ENCODE data around the gene NPY4R. TPM values are rescaled to one million over a fixed set of nuclear protein-coding genes. Genes with fewer than 3 reads are reported as not detected.
"Not testable (repeated sequence)": the region's sequence is repeated elsewhere in the genome, so short reads cannot be mapped to it uniquely, and the experiment has no call there.

NPY4R gene
- total and polyA plus RNA-seq, 8 donors, result not detected

GRCh38 chr10:46457071-46457470 lies 8.7 kb downstream of the NPY4R start:
- DNase-seq; H3K9me3 ChIP-seq; H3K4me3 ChIP-seq; H3K36me3 ChIP-seq; H3K27me3 ChIP-seq; H3K4me1 ChIP-seq; FAIRE-seq; intact Hi-C loops (cut with DNase I); H3K27ac ChIP-seq; ATAC-seq: not testable (repeated sequence)
- no CpG with 5 or more reads among the region's 3 CpGs for WGBS, 2 donors

DNA sequence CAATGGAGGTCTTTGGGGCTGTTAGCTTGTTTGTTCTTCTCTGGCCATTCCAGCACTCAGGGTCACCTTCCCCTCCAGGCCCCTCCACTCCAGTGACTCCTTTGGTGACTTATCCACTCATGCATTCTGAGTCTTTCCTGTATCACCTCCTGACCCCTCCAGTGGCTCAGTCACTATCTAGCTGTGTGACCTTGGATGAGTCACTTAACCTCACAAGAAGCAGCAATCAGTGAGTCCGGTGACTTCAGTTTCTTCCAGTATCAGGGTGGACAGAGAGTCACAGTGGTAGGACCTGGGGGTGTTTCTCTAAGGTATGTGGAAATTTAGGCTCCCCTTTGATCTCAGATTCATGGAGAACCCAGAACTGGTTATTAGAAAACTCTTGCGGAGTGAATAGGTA lies 9.8 kb downstream of the NPY4R start:
- H3K36me3 ChIP-seq; FAIRE-seq; ATAC-seq; H3K4me1 ChIP-seq; H3K27me3 ChIP-seq; H3K4me3 ChIP-seq; intact Hi-C loops (cut with DNase I); H3K27ac ChIP-seq; H3K9me3 ChIP-seq; DNase-seq: not testable (repeated sequence)
- no CpG with 5 or more reads among the region's 2 CpGs for WGBS, 2 donors

- 67 to 88% methylated on average over 1 of the region's 1 CpG for WGBS, 2 donors
- H3K36me3 ChIP-seq; FAIRE-seq; H3K27ac ChIP-seq; H3K27me3 ChIP-seq; H3K9me3 ChIP-seq; intact Hi-C loops (cut with DNase I); H3K4me1 ChIP-seq; H3K4me3 ChIP-seq; DNase-seq: not testable (repeated sequence)
- peak in 1 of 4 donors; percentile 20 for ATAC-seq
These were observed 14.4 kb downstream of the NPY4R start for GRCh38 chr10:46451365-46451764.

- peak in 1 of 6 donors; percentile 53 for DNase-seq
- H3K4me1 ChIP-seq; ATAC-seq; H3K9me3 ChIP-seq; H3K4me3 ChIP-seq; H3K27ac ChIP-seq; intact Hi-C loops (cut with DNase I); FAIRE-seq; H3K27me3 ChIP-seq; H3K36me3 ChIP-seq: not testable (repeated sequence)
- WGBS, 2 donors, result 82 to 89% methylated on average over 6 to 7 of the region's 8 CpGs
These were observed 14.9 kb downstream of the NPY4R start for GRCh38 chr10:46450829-46451228.

DNA sequence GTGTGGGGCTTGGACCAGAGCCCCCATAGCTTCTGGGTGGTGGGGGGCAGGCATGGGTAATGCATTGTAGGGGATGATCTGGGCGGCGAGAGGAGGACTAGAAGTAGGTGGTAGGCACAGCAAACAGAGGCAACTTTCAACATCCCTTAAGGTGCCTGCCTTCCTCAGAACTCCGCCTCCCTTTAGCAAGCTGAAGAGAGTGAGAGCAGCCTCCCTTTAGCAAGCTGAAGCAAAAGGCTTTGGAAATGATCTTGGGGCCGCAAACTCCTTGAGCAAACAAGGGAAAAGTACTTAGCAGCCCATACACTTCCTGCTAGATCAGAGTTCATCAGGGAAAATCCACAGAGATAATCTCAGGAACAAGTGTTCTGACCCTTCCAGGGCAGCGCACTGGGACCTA lies 18.3 kb downstream of the NPY4R start:
- H3K36me3 ChIP-seq; DNase-seq; intact Hi-C loops (cut with DNase I); H3K4me3 ChIP-seq; FAIRE-seq; H3K4me1 ChIP-seq; H3K27ac ChIP-seq; H3K27me3 ChIP-seq; H3K9me3 ChIP-seq: not testable (repeated sequence)
- WGBS, 2 donors, result 89 to 90% methylated on average over 3 of the region's 5 CpGs
- ATAC-seq, result peak in 1 of 4 donors; percentile 30

GRCh38 chr10:46445389-46446122 lies 20.2 kb downstream of the NPY4R start:
- H3K4me3 ChIP-seq; intact Hi-C loops (cut with DNase I); H3K9me3 ChIP-seq; ATAC-seq; H3K36me3 ChIP-seq; H3K27me3 ChIP-seq; H3K4me1 ChIP-seq; H3K27ac ChIP-seq; DNase-seq; FAIRE-seq: not testable (repeated sequence)
- WGBS, 2 donors, result 87 to 96% methylated on average over 3 of the region's 8 CpGs

- H3K27me3 ChIP-seq; H3K36me3 ChIP-seq; H3K27ac ChIP-seq; DNase-seq; ATAC-seq; intact Hi-C loops (cut with DNase I); FAIRE-seq; H3K4me1 ChIP-seq; H3K4me3 ChIP-seq; H3K9me3 ChIP-seq: not testable (repeated sequence)
- WGBS, 2 donors, result 14% methylated on average over 1 of the region's 1 CpG; no CpG with 5 or more reads in 1 of the 2 donors
These were observed 22.3 kb downstream of the NPY4R start for GRCh38 chr10:46443422-46443821.

GRCh38 chr10:46442706-46443275 lies 23.0 kb downstream of the NPY4R start:
- ATAC-seq; H3K27me3 ChIP-seq; H3K36me3 ChIP-seq; DNase-seq; intact Hi-C loops (cut with DNase I); H3K9me3 ChIP-seq; H3K4me1 ChIP-seq; H3K27ac ChIP-seq; H3K4me3 ChIP-seq; FAIRE-seq: not testable (repeated sequence)
- WGBS, 2 donors, result 68 to 72% methylated on average over 10 of the region's 10 CpGs

GRCh38 chr10:46441837-46442278 lies 23.9 kb downstream of the NPY4R start:
- H3K27me3 ChIP-seq; H3K4me3 ChIP-seq; H3K27ac ChIP-seq; H3K4me1 ChIP-seq; DNase-seq; intact Hi-C loops (cut with DNase I); FAIRE-seq; H3K9me3 ChIP-seq; H3K36me3 ChIP-seq: not testable (repeated sequence)
- 17 to 23% methylated on average over 5 to 6 of the region's 7 CpGs for WGBS, 2 donors
- peak in 3 of 4 donors; percentile 55 to 68 (median 63) for ATAC-seq

- H3K27me3 ChIP-seq; intact Hi-C loops (cut with DNase I); H3K4me3 ChIP-seq; H3K9me3 ChIP-seq; H3K4me1 ChIP-seq; H3K36me3 ChIP-seq; H3K27ac ChIP-seq; FAIRE-seq: not testable (repeated sequence)
- peak in 1 of 6 donors; percentile 22 for DNase-seq
- no CpG with 5 or more reads among the region's 4 CpGs for WGBS, 2 donors
- ATAC-seq, result peak in 3 of 4 donors; percentile 34 to 43 (median 34)
These were observed 24.8 kb downstream of the NPY4R start for GRCh38 chr10:46440942-46441341.

- H3K4me3 ChIP-seq; DNase-seq; H3K27ac ChIP-seq; FAIRE-seq; H3K4me1 ChIP-seq; H3K9me3 ChIP-seq; H3K36me3 ChIP-seq; intact Hi-C loops (cut with DNase I); H3K27me3 ChIP-seq: not testable (repeated sequence)
- peak in 1 of 4 donors; percentile 39 for ATAC-seq
- WGBS, 2 donors, result no CpG with 5 or more reads among the region's 2 CpGs
These were observed 42.2 kb downstream of the NPY4R start for GRCh38 chr10:46423550-46423949.

DNA sequence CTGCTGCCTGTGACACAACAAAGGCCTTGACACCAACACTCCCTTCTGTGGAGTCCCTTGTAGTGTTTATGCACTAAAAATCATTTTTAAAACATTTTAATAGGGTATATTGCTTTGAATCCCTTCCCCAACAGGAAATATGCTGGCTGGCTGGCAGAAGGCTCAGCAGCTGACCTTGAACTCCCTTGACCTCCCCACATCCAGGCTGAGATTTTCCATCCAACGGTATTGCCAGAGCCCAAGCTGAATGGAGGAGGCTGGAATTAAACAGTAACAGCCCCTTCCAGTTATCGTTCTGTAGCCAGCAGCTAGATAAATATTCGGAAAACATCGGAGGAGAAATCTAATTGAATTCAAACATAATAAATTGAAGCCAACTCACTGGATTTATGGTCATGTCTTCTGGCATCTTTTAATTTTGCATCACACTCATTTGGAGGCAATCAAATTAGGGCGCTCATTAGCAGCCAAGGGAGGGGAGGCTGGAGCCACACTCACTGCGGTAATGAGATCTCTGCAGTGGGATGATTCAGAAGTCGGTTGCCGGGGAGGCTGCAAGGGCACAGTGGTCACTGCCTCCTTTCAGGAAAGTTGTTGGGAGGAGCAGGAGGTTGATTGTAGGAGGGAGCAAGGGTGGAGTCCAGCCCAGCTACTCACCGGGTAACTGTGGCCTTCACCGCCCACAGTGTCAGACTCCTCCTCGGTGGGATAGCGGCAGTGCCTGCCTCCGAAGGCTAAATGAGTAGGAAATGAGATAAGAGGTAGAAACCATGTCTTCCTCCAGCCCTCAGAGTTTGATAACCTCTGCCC lies 46.0 kb downstream of the NPY4R start:
- FAIRE-seq; DNase-seq; H3K4me1 ChIP-seq; intact Hi-C loops (cut with DNase I); H3K36me3 ChIP-seq; H3K27me3 ChIP-seq; H3K9me3 ChIP-seq; H3K27ac ChIP-seq; H3K4me3 ChIP-seq: not testable (repeated sequence)
- 48 to 61% methylated on average over 4 of the region's 13 CpGs for WGBS, 2 donors
- ATAC-seq, result peak in 1 of 4 donors; percentile 55
